OCI-LY7 (cell line): ENCODE measurements around the gene SLMAP. TPM values are rescaled to one million over a fixed set of nuclear protein-coding genes. Genes with fewer than 3 reads are reported as not detected.

Experiments used
- BruUV-seq: library from RNA; stranded (reverse); fragments of 400-500 nt; replicated peaks from 2 replicates; lab custom pipeline; 2021; lab: Mats Ljungman, UMichigan
- CTCF ChIA-PET: fragments of 300-600 bp; sonication (Branson Sonifier 250); formaldehyde crosslinking; loops from one replicate; lab custom pipeline; 2022; ENCODE audit warnings: antibody characterized with exemption; ENCODE audit not compliant: unreplicated experiment; lab: Charles Lee
- POLR2A ChIA-PET: fragments of 300-600 bp; sonication (Branson Sonifier 250); formaldehyde crosslinking; loops from one replicate; lab custom pipeline; 2022; ENCODE audit warnings: antibody characterized with exemption; lab: Charles Lee
- DNase-seq: peaks from one replicate; pipeline ENCODE4 v3.0.0-alpha.2; 2015; ENCODE audit warnings: low spot score
- H2AFZ ChIP-seq: fragments of 200-600 bp; sonication (generic), shearing (Covaris generic); 2 replicates; pipeline ENCODE4 v1.6.1; 2014; ENCODE audit warnings: mild to moderate bottlenecking, antibody characterized with exemption, low read length, moderate library complexity
- H3K27ac ChIP-seq: fragments of 200-600 bp; sonication (generic); 2 replicates; pipeline ENCODE4 v1.5.1; 2014; ENCODE audit warnings: mixed run types, low read depth, mild to moderate bottlenecking, moderate library complexity, low read length, inconsistent platforms; ENCODE audit not compliant: poor library complexity, severe bottlenecking
- H3K36me3 ChIP-seq: fragments of 200-600 bp; sonication (generic); 2 replicates; pipeline ENCODE4 v1.6.1; 2014; ENCODE audit warnings: mild to moderate bottlenecking, antibody characterized with exemption, low read length, moderate library complexity, mixed read lengths; ENCODE audit not compliant: insufficient read depth
- H3K4me1 ChIP-seq: fragments of 200-600 bp; sonication (generic); 2 replicates; pipeline ENCODE4 v1.5.1; 2014; ENCODE audit warnings: mild to moderate bottlenecking, low read length; ENCODE audit not compliant: insufficient read depth, poor library complexity, severe bottlenecking
- H3K4me2 ChIP-seq: fragments of 200-600 bp; sonication (generic); 2 replicates; pipeline ENCODE4 v1.6.1; 2014; ENCODE audit warnings: mild to moderate bottlenecking, low read length
- H3K4me3 ChIP-seq: fragments of 200-600 bp; sonication (generic); 2 replicates; pipeline ENCODE4 v1.5.1; 2014; ENCODE audit warnings: mild to moderate bottlenecking, low read depth, low read length; ENCODE audit not compliant: poor library complexity, severe bottlenecking
- H3K79me2 ChIP-seq: fragments of 200-600 bp; sonication (generic); 2 replicates; pipeline ENCODE4 v1.6.1; 2016; ENCODE audit warnings: low read depth, mild to moderate bottlenecking, low read length, moderate library complexity, mixed read lengths; ENCODE audit not compliant: insufficient read depth
- H3K9me2 ChIP-seq: fragments of 200-600 bp; sonication (generic); 2 replicates; pipeline ENCODE4 v1.6.1; 2016; ENCODE audit warnings: mild to moderate bottlenecking, low read length, mixed read lengths; ENCODE audit not compliant: insufficient read depth
- H3K9me3 ChIP-seq: fragments of 200-600 bp; sonication (generic); 2 replicates; pipeline ENCODE4 v1.6.1; 2014; ENCODE audit warnings: mild to moderate bottlenecking, mixed run types, low read length, mixed read lengths
- H4K20me1 ChIP-seq: fragments of 200-600 bp; sonication (generic); 2 replicates; pipeline ENCODE4 v1.6.1; 2014; ENCODE audit warnings: mild to moderate bottlenecking, antibody characterized with exemption, low read length, moderate library complexity, mixed read lengths; ENCODE audit not compliant: insufficient read depth
- EZH2phosphoT487 ChIP-seq: fragments of 200-600 bp; sonication (generic); IDR thresholded peaks from 2 replicates; pipeline ENCODE4 v1.6.1; 2018; ENCODE audit warnings: low read depth, borderline replicate concordance, mild to moderate bottlenecking, mixed run types, antibody characterized with exemption, low read length, moderate library complexity, mixed read lengths
- intact Hi-C: fragments of 100-400 bp; cut with micrococcal nuclease; formaldehyde crosslinking; loops from one replicate; pipeline ENCODE4 v1.10.0; 2022; ENCODE audit not compliant: unreplicated experiment
- total RNA-seq, 2 experiments: library from RNA; depleted of rRNA in 1 of 2; stranded (reverse); fragments of >200 nt in 1 of 2; shearing (Covaris generic) in 1 of 2; gene quantifications; 2 replicates each; pipeline ENCODE4 v1.2.3, GENCODE V29; 2014 to 2022
- TF ChIP-seq, protein P1 (sequence below): fragments of 200-600 bp; sonication (generic); conservative IDR thresholded peaks from 2 replicates; pipeline ENCODE4 v1.5.1; 2014; ENCODE audit warnings: mild to moderate bottlenecking, antibody characterized with exemption, low read length, moderate library complexity, mixed read lengths

Gene SLMAP
- total RNA-seq, 2 experiments from 2014 or later, result 41.6 to 68.4 TPM

DNA sequence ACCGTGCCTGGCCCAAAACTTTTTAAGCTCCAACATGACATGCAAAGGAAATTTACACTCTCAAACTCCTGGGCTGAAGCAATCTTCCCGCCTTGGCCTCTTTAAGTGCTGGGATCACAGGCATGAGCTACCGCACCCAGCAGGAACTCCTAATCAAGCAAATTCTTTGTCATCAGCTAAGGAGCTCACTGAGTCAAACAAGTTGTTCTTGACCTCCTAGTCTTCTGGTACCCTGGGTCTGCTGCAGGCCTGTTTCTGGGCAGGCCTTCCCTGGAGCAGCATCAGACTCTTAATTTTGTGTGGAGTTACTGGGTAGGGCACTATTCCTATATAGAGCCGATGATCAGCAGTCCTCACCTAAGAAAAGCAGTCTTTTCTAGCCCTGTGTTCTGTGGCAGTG, 183.7 kb downstream of the SLMAP start:
- Histone ChIP-seq H3K9me2 (no peaks in the 10 kb centered on the region), H3K9me3 (no peaks in the 10 kb centered on the region), H4K20me1 (no peaks in the 10 kb centered on the region), H3K27ac (no peak overlapping the region), H3K79me2 (no peaks in the 10 kb centered on the region), H2AFZ (no peak overlapping the region), H3K4me1 (no peaks in the 10 kb centered on the region), H3K4me2 (no peak overlapping the region), H3K4me3 (no peak overlapping the region), H3K36me3 (no peaks in the 10 kb centered on the region)
- intact Hi-C loops, result no loop called here
- TF ChIP-seq EZH2phosphoT487, result no peak
- TF ChIP-seq, protein P1, sequence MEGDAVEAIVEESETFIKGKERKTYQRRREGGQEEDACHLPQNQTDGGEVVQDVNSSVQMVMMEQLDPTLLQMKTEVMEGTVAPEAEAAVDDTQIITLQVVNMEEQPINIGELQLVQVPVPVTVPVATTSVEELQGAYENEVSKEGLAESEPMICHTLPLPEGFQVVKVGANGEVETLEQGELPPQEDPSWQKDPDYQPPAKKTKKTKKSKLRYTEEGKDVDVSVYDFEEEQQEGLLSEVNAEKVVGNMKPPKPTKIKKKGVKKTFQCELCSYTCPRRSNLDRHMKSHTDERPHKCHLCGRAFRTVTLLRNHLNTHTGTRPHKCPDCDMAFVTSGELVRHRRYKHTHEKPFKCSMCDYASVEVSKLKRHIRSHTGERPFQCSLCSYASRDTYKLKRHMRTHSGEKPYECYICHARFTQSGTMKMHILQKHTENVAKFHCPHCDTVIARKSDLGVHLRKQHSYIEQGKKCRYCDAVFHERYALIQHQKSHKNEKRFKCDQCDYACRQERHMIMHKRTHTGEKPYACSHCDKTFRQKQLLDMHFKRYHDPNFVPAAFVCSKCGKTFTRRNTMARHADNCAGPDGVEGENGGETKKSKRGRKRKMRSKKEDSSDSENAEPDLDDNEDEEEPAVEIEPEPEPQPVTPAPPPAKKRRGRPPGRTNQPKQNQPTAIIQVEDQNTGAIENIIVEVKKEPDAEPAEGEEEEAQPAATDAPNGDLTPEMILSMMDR, result no peak
- BruUV-seq, result no TSS peak
- DNase-seq, result no peak
- ChIA-PET POLR2A (interaction anchor here (0.7 kb wide), 1 partner anchor 518 kb away, joined by 3 read pairs; no protein-coding TSS in a partner anchor), CTCF (no interaction called here)

DNA sequence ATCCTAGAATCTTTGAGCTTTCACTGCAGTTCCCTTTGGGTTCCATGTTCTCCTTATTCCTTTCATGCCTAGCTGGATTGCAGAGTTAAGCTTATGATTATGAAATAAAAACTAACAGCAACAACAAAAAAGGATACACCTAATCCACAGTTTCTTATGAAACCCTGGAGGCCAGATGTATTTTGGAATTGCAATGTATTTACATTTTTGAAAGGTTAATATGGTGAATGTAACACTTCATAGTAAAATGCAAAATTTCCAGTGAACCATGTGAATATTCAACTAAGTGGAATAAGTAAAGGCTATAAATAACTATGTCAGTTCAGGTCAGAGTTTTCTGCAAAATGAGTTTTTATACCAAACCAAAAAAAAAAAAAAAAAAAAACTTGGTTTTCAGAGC, 186.3 kb downstream of the SLMAP start:
- DNase-seq, result no peak
- H3K9me2 ChIP-seq, result no peaks in the 10 kb centered on the region
- no peak overlapping the region for H3K4me3 ChIP-seq
- no peak overlapping the region for H3K4me2 ChIP-seq
- ChIA-PET POLR2A (interaction anchor here (0.6 to 0.8 kb wide), 5 partner anchors 71 to 1317 kb away, joined by 3 to 4 read pairs (median 4); no protein-coding TSS in a partner anchor), CTCF (no interaction called here)
- H3K9me3 ChIP-seq, result no peaks in the 10 kb centered on the region
- no peak for TF ChIP-seq EZH2phosphoT487
- TF ChIP-seq, protein P1, result no peak
- H3K36me3 ChIP-seq, result no peaks in the 10 kb centered on the region
- no peaks in the 10 kb centered on the region for H3K79me2 ChIP-seq
- BruUV-seq, result no TSS peak
- intact Hi-C loops, result no loop called here
- H3K4me1 ChIP-seq, result no peaks in the 10 kb centered on the region
- H2AFZ ChIP-seq, result no peak overlapping the region
- H4K20me1 ChIP-seq, result no peaks in the 10 kb centered on the region
- H3K27ac ChIP-seq, result no peak overlapping the region

DNA sequence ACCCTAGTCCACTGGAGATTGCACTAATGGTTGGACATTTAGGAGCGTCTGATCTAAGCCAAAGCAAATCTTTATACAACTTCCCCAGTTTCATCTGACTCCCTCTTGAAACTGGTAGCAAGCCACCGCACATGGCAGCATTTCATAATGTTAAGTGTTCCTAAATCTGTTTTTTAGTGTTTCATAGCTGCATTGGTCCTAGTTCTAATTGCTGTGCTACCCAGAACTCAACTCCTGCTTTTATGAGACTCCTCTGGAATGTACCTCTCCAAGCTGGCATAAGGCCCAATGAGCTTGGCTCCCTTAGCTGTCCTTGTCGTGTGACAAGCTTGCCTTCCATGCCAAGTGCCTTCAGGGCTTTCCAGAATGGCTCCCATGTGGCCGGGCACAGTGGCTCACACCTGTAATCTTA, 186.8 kb downstream of the SLMAP start:
- BruUV-seq, result no TSS peak
- no peak overlapping the region for H2AFZ ChIP-seq
- ChIA-PET POLR2A (interaction anchor here (0.7 kb wide), 1 partner anchor 71 kb away, joined by 4 read pairs; no protein-coding TSS in a partner anchor), CTCF (no interaction called here)
- H3K9me3 ChIP-seq, result no peaks in the 10 kb centered on the region
- TF ChIP-seq EZH2phosphoT487, result no peak
- TF ChIP-seq, protein P1, result no peak
- H3K4me2 ChIP-seq, result no peak overlapping the region
- no peaks in the 10 kb centered on the region for H4K20me1 ChIP-seq
- H3K27ac ChIP-seq, result no peak overlapping the region
- no peaks in the 10 kb centered on the region for H3K4me1 ChIP-seq
- H3K79me2 ChIP-seq, result no peaks in the 10 kb centered on the region
- H3K36me3 ChIP-seq, result no peaks in the 10 kb centered on the region
- intact Hi-C loops, result no loop called here
- H3K9me2 ChIP-seq, result no peaks in the 10 kb centered on the region
- no peak overlapping the region for H3K4me3 ChIP-seq
- no peak for DNase-seq
